Transverse colon (tissue), 4 donors: Measurements from ENCODE around the gene TTN. TPM values are rescaled to one million over a fixed set of nuclear protein-coding genes. Genes with fewer than 3 reads are reported as not detected.

Experiments used
- DNase-seq: peaks from one replicate; pipeline ENCODE4 v3.0.0-alpha.2; 2019
- H3K27ac ChIP-seq, 4 donors: fragments of 200-600 bp; sonication (generic); 2 replicates each; pipeline ENCODE4 v1.5.1; 2016 to 2018; ENCODE audit warnings: inconsistent platforms in 4 of 4
- H3K27me3 ChIP-seq: fragments of 200-600 bp; sonication (generic); 2 replicates; pipeline ENCODE4 v1.5.1; 2017; ENCODE audit warnings: inconsistent platforms
- H3K36me3 ChIP-seq, 4 donors: fragments of 200-600 bp; sonication (generic); 2 replicates each; pipeline ENCODE4 v1.5.1; 2017 to 2019; ENCODE audit warnings: inconsistent platforms in 4 of 4
- H3K4me1 ChIP-seq, 4 donors: fragments of 200-600 bp; sonication (generic); 2 replicates each; pipeline ENCODE4 v1.5.1; 2017 to 2020; ENCODE audit warnings: inconsistent platforms in 4 of 4
- H3K4me3 ChIP-seq, 4 donors: fragments of 200-600 bp; sonication (generic); 1 replicate in 1 of 4; 2 replicates in 3 of 4; pipeline versions ENCODE4 v1.5.1 to v1.6.1; 2017 to 2019; ENCODE audit warnings: inconsistent platforms in 4 of 4
- H3K9me3 ChIP-seq, 2 donors: fragments of 200-600 bp; sonication (generic); 2 replicates each; pipeline ENCODE4 v1.5.1; 2017 to 2019; ENCODE audit warnings: inconsistent platforms in 2 of 2
- CTCF ChIP-seq, 5 experiments: fragments of 200-600 bp in 3 of 5; fragments of 450-650 bp in 2 of 5; sonication (generic) in 3 of 5; IDR thresholded peaks; 1 replicate in 2 of 5; 2 replicates in 3 of 5; pipeline ENCODE4 v1.5.1; 2016 to 2017; ENCODE audit warnings: antibody characterized with exemption in 5 of 5, inconsistent platforms in 3 of 5, mild to moderate bottlenecking in 2 of 5, moderate library complexity in 1 of 5
- EP300 ChIP-seq: sonication (generic); formaldehyde crosslinking; IDR thresholded peaks from one replicate; pipeline ENCODE4 v1.6.1; 2017; ENCODE audit warnings: antibody characterized with exemption, low read depth
- POLR2A ChIP-seq: fragments of 450-650 bp; IDR thresholded peaks from one replicate; pipeline ENCODE4 v1.6.1; 2016; ENCODE audit warnings: antibody characterized with exemption, mild to moderate bottlenecking, moderate library complexity
- POLR2AphosphoS5 ChIP-seq, 3 donors: sonication (generic); formaldehyde crosslinking; IDR thresholded peaks; one replicate each; pipeline ENCODE4 v1.6.1; 2016; ENCODE audit warnings: antibody characterized with exemption in 3 of 3
- WGBS, 2 donors: methylation state at CpG; one replicate each; pipeline ENCODE4 v1.1.5; 2018; ENCODE audit warnings: low coverage in 1 of 2; 5-methylcytosine and 5-hydroxymethylcytosine counted together
- in situ Hi-C, 4 donors: fragments of 200-750 bp; cut with MboI; loops; one replicate each; pipeline versions ENCODE4 v1.15.0 to v1.15.1; 2017; ENCODE audit warnings: low sequenced_read_pairs in 3 of 4, low pct_ligation_motif_present in 1 of 4, low pct_unique_long_range_greater_than_20kb in 1 of 4
- intact Hi-C: fragments of 100-400 bp; cut with DNase I; formaldehyde crosslinking; loops from one replicate; pipeline ENCODE4 v1.15.1; 2023; ENCODE audit warnings: low total_unique reads
- total RNA-seq, 4 donors: library from RNA; depleted of rRNA; stranded (reverse); fragments of >200 nt; gene quantifications; one replicate each; pipeline ENCODE4 v1.1.0, GENCODE V29; 2016

Gene TTN
- total RNA-seq, 4 donors from 2014 or later, result 6.2 to 43.4 (median 18.1) TPM

- in situ Hi-C loops, result no loop called here
- no peak overlapping the region for H3K4me3 ChIP-seq
- H3K27me3 ChIP-seq, result no peaks in the 10 kb centered on the region
- intact Hi-C loops, result no loop called here
- TF ChIP-seq CTCF (IDR thresholded peaks at IDR 0.05), result no peak
- no peak for TF ChIP-seq EP300
- no peak for TF ChIP-seq POLR2A
- TF ChIP-seq POLR2AphosphoS5 (IDR thresholded peaks at IDR 0.05), result no peak
- WGBS, 2 donors, result 76 to 80% methylated on average over 5 of the region's 5 CpGs
- no peaks in the 10 kb centered on the region for H3K9me3 ChIP-seq
- no peak for DNase-seq
- no peak overlapping the region for H3K27ac ChIP-seq
- H3K36me3 ChIP-seq, result no peaks in the 10 kb centered on the region
- H3K4me1 ChIP-seq, result no peaks in the 10 kb centered on the region
Observed at GRCh38 chr2:178650554-178650953, 156.7 kb downstream of the TTN start.

GRCh38 chr2:178644919-178645318 lies 162.3 kb downstream of the TTN start:
- no peak overlapping the region for H3K4me3 ChIP-seq
- intact Hi-C loops, result no loop called here
- no peaks in the 10 kb centered on the region for H3K36me3 ChIP-seq
- no peak overlapping the region for H3K27ac ChIP-seq
- WGBS, 2 donors, result 82 to 86% methylated on average over 1 of the region's 1 CpG
- DNase-seq, result no peak
- H3K27me3 ChIP-seq, result no peaks in the 10 kb centered on the region
- no peaks in the 10 kb centered on the region for H3K9me3 ChIP-seq
- TF ChIP-seq POLR2AphosphoS5 (IDR thresholded peaks at IDR 0.05), result no peak
- TF ChIP-seq CTCF (IDR thresholded peaks at IDR 0.05), result no peak
- TF ChIP-seq EP300, result no peak
- no peak for TF ChIP-seq POLR2A
- H3K4me1 ChIP-seq, result no peaks in the 10 kb centered on the region
- in situ Hi-C loops, result no loop called here

- 33 to 39% methylated on average over 1 of the region's 1 CpG for WGBS, 2 donors
- no peak for TF ChIP-seq POLR2A
- no peak for TF ChIP-seq POLR2AphosphoS5 (IDR thresholded peaks at IDR 0.05)
- TF ChIP-seq CTCF (IDR thresholded peaks at IDR 0.05), result no peak
- no peak for TF ChIP-seq EP300
- in situ Hi-C loops (no loop called here), intact Hi-C loops (no loop called here)
- H3K9me3 ChIP-seq, result no peaks in the 10 kb centered on the region
- H3K4me3 ChIP-seq, result no peak overlapping the region
- H3K4me1 ChIP-seq, result no peaks in the 10 kb centered on the region
- no peak for DNase-seq
- H3K27me3 ChIP-seq, result no peaks in the 10 kb centered on the region
- H3K36me3 ChIP-seq, result no peaks in the 10 kb centered on the region
- H3K27ac ChIP-seq, result no peak overlapping the region
Observed at GRCh38 chr2:178641498-178641897, 165.7 kb downstream of the TTN start.

- WGBS, 2 donors, result 88 to 93% methylated on average over 11 of the region's 11 CpGs
- in situ Hi-C loops (no loop called here), intact Hi-C loops (no loop called here)
- no peak for TF ChIP-seq POLR2A
- TF ChIP-seq CTCF (IDR thresholded peaks at IDR 0.05), result no peak
- Histone ChIP-seq H3K27ac (no peak overlapping the region), H3K9me3 (no peaks in the 10 kb centered on the region), H3K36me3 (no peaks in the 10 kb centered on the region), H3K4me1 (no peaks in the 10 kb centered on the region), H3K4me3 (no peak overlapping the region), H3K27me3 (no peaks in the 10 kb centered on the region)
- DNase-seq, result no peak
Observed at GRCh38 chr2:178635897-178636296, 171.3 kb downstream of the TTN start.
